NCI-H226 (cell line): Measurements from ENCODE around the gene TECPR2.

Experiments
- DNase-seq: peaks from one replicate; pipeline ENCODE4 v3.0.0-alpha.2; 2015

TECPR2 gene

DNA sequence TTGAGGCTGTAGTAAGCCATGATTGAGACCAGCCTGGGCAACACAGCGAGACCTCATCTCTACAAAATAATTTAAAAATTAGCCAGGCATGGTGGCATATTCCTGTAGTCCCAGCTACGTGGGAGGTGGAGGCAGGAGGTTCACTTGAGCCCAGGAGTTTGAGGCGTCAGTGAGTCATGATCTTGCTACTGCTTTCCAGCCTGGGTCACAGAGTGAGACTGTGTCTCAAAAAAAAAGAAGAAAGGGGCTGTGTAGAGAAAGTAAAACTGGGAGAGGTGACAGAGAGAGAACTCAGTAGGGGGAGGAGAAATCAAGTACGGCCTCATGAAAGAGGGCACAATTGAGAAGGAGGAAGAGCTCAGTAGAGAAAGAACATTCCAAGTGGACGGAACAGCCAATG lies 12.4 kb downstream of the TECPR2 start:
- DNase-seq, result no peak

DNA sequence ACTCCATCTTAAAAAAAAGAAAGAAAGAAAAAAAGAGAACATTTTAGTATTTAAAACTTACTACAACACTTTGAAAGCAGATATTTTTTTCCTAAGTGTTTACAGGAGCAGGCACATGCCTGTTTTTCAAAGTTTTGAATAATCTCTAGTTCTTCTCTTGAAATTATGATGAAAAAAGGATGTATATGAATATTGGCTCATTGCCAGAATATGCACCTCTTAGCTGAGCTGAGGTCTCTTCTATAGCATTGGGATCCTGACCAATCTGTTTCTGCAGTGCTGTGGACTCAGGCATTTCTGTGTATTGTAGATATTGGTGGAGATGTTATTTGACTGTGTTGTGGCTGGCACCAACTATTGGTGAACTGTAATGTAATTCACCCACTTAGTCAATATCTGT lies 15.0 kb downstream of the TECPR2 start:
- DNase-seq, result no peak

DNA sequence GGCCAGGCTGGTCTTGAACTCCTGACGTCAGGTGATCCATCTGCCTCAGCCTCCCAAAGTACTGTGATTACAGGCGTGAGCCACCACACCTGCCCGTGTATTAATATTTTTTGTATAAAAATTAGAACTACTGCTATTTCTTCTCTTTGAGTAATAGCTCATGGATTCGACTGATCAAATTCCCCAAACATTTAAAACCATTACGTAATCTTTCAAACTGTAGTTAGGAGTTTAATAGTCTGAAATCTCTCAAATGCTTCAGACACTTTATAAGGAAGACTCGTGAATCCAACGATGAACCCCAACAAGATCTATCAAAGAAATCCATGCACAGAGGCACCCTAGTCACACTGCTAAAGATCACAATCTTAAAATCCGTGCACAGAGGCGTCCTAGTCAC lies 16.1 kb downstream of the TECPR2 start:
- DNase-seq, result no peak

DNA sequence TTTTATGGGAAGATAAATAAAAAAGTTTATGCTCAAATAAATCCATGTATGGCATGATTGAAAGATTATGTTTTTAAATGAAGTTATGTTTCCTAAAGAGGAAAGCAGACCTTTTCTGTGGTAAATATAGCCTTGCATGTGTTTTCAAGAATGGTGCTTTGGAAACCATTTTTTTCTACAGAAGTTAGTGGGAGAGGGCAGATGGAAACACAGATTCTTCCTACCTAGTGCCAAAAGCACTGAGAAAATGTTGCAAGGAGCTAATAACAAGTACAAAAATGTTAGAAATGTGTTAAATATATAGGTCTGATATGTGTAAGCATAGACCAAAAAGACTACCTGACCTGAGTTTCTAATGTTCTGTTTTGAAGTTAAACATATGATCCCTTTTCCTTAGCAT lies 24.3 kb downstream of the TECPR2 start:
- no peak for DNase-seq

DNA sequence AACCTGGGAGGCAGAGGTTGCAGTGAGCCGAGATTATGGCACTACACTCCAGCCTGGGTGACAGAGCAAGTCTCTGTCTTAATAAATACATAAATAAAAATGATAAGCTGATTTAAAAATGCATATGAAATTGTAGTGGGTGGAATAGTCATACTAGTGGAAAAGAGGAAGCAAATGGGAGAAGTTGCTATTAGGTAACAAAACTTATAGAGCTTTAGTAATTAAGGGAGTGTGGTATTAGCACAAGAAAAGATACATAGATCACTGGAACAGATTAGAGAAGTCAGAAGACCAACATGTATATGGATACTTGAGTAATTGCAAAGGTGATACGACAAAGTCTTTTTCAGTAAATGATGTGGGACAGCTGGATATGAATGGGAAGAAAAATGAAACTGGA lies 26.5 kb downstream of the TECPR2 start:
- no peak for DNase-seq

GRCh38 chr14:102390064-102390855 lies 27.5 kb downstream of the TECPR2 start:
- DNase-seq, result no peak

DNA sequence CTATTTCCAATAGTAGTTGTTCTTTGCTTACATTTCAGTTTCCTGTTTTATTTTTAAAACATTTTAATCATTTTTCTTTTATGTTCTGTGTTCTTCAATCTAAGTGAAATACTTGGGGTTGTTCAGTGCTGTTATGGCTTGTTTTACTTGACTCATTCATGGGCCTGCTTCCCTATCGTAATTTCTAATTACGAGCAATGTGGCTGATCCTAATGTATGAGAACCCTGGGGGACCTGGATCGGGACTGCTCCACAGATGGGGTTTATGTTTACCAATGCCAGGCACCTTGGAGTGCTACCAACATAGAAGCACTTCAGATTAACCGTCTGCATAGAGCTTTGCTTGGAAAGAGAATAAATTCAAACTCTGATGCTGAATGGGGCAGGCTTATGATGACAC lies 29.8 kb downstream of the TECPR2 start:
- DNase-seq, result no peak

- DNase-seq, result no peak
Measured at GRCh38 chr14:102394717-102395375, 32.1 kb downstream of the TECPR2 start.

- no peak for DNase-seq
Measured at GRCh38 chr14:102396521-102396920, 33.8 kb downstream of the TECPR2 start.

GRCh38 chr14:102403028-102403427 lies 40.3 kb downstream of the TECPR2 start:
- DNase-seq, result no peak

DNA sequence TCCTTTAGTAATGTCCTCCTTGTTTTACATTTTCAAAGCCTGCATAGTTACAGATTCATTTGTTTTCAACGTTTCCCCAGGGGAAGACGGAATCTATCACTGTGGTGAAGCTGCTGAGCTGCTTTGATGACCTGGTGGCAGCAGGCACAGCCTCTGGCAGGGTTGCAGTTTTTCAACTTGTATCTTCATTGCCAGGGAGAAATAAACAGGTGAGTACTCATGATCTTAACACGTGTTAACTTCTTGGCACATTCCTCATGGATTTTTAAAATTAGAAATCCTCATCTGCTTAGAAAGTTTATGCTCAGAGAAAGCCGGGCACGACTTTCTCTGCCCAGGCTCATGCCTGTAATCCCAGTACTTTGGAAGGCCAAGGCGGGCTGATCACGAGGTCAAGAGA lies 44.5 kb downstream of the TECPR2 start:
- no peak for DNase-seq

- no peak for DNase-seq
Measured at GRCh38 chr14:102408724-102409123, 46.0 kb downstream of the TECPR2 start.

DNA sequence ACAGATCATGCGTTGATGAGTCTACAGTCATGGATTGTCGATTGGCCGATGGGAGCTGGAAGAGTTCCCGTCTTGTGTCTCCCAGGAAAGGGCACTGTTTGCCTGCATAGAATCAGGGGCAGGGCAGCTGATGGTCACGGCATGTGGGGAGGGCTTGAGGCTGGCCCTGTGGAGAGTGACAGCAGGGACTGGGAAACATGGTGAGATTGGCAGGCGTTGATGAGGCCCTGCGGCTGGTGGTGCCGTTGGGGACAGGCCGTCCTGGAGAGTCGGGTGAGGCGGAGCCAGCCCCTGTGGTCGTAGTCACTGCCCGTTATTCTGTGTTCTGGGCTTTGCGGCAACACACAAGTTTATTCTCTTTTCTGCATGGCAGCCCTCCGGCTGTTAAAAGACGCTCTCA lies 52.9 kb downstream of the TECPR2 start:
- DNase-seq, result no peak

- no peak for DNase-seq
Measured at GRCh38 chr14:102417001-102417431, 54.3 kb downstream of the TECPR2 start.

GRCh38 chr14:102417646-102418045 lies 54.9 kb downstream of the TECPR2 start:
- no peak for DNase-seq

DNA sequence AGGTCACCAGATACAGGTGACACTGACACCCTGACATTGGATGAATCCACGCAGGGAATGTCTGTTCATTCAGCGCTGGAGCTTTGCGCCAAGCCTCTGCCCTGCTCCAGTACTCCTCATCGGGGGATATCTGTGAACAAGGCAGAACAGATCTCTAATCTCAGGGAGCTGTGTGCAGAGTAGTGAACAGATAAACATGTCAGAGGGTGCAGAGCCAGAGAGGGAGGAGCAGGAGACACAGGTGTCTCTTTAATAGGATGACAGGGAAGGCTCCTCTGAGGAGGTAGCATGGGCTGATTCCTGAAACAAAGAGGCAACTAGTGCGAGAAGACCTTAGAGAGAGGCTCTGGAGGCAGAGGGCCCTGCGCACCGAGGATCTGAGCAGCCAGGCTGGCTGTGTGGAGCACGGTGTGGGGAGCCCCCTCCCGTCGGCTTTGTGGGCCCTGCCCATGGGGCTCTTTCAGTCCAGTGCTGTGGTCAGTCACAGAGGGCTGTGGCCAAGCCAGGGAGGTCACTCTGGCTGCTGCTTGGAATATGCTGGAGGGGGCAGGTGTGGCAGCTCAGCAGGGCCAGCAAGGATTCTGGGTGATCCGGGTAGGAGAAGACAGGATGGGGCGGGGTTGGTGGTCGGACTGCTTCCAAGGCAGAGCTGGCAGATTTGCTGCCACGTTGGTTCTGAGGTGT lies 55.6 kb downstream of the TECPR2 start:
- no peak for DNase-seq

DNA sequence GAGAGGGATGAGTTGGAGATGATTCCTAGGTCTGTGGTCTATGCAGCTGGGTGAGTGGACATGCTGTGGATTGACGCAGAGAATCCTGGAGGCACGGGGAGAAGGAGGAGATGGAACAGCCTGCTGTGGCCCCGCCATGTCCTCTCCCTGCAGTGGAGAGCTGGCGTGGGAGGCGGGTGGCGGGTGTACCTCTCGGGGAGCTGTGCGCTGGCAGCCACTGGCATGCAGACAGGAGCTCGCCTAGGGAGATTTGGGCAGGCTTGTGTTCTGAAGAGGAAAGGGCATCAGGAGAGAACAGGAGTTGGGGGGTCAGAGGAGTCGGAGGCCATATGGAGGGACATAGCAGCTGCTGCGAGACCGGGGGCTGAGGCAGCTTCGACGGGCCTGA lies 56.1 kb downstream of the TECPR2 start:
- DNase-seq, result no peak

DNA sequence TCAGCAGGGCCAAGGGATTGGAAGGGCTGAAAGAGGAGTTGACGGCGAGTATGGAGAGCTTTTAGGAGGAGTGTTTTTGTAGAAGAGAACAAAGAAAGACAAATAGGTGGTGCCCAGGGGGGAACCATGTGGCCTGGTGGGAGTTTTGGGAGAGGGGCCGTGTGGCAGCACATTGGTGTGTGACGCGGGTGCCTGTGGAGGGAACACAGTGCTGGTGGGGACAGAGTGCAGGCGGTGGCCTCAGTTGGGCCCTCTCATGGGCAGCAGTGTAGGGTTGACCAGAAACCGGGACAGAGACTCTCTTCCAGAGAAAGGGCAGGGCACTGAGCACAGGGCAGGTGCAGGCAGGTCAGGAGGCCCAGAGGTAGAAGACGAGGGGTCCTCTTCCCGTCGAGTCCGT lies 56.5 kb downstream of the TECPR2 start:
- no peak for DNase-seq

GRCh38 chr14:102419716-102420115 lies 57.0 kb downstream of the TECPR2 start:
- no peak for DNase-seq

DNA sequence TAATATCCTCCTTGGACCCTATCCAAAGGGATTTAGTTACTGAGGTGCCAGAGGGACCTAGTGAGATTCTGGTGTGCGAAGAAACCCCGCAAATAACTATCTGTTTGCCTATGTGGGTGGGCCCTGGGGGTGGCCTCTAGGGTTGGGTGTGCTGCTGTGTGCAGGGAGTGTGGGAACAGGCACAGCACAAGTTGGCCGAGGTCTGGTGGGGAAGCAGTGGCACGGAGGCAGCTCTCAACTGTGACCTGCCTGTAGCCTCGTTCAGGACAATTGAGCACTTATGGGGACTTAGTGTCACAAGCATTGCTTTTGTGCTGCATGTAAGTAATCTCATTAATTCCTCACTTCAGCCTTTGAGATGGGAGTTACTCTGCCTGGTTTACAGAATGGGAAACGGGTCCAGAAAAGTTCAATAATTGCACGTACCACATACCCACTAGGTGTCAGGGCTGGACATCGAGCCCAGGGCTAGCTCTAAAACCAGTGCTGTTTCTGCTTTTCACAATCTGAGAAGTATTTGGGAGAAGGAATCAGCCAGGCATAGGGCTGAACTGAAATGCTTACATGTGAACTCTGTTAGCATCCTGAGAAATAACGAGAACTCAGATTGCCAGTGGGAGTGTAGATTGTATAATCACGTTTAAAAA lies 58.8 kb downstream of the TECPR2 start:
- DNase-seq, result no peak

- DNase-seq, result no peak
Measured at GRCh38 chr14:102424520-102424919, 61.8 kb downstream of the TECPR2 start.

DNA sequence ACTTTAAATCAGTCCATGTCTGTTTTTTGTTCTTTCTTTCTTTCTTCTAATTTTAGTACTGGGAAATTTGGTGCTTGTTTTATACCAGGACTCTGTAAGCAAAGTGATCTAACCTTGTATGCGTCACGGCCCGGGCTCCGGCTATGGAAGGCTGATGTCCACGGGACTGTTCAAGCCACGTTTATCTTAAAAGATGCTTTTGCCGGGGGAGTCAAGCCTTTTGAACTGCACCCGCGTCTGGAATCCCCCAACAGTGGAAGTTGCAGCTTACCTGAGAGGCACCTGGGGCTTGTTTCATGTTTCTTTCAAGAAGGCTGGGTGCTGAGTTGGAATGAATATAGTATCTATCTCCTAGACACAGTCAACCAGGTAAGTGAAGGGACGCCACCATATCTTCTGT lies 62.2 kb downstream of the TECPR2 start:
- no peak for DNase-seq

- DNase-seq, result no peak
Measured at GRCh38 chr14:102426796-102427195, 64.1 kb downstream of the TECPR2 start.

GRCh38 chr14:102427642-102428041 lies 64.9 kb downstream of the TECPR2 start:
- no peak for DNase-seq
